Jurkat, Clone E6-1 (cell line): Measurements from ENCODE around the gene KLHL6.
"Not testable (repeated sequence)": the region's sequence is repeated elsewhere in the genome, so short reads cannot be mapped to it uniquely, and the experiment has no call there.

Source experiments
- DNase-seq: peaks from one replicate; pipeline ENCODE4 v3.0.0-alpha.2; 2011; ENCODE audit warnings: low read depth, low spot score
- H3K4me3 ChIP-seq: 2 replicates; pipeline ENCODE4 v1.5.1; 2011; ENCODE audit warnings: mild to moderate bottlenecking, low read length, control low read depth, moderate library complexity

The KLHL6 gene

DNA sequence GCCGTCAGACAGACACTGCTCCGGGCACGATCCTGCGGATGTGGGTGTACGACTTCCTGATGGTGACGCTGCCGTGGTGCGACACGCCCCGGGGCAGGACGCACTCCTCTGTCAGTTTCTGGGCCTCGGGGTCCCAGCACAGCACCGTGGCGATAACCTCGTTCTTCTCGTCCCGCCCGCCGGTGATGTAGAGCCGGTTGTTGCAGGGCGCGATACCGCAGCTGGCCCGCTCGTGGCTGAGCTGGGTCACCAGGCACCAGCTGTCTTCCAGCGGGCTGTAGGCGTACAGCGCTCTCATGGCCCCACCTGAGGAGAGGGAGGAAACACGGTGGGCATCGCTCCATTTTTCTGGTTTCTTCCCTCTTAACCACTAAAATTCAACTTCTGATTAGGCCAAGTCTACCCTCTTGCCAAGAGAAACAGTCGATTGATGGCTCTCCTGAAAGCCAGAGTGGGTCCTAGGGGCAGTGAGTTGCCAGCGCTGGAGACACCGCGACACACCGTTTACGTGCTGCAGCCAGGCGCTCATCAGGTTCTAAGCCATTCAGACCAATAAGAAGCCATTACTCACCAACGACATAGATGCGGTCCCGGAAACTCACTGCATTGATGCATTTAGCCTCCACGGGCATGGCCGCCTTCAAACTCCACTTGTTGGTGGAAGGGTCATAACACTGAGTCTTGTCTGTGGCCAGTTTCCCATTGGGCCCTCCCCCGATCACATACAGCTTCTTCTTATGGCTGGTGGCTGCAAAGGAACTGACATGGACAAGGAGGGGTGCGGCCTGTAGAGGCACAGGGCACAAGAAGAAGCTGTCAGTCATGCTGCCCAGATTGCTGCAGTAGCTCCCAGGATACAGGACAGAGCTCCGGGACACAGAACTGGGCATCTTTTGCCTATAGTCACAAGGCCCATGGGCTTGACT, 63.3 kb downstream of the KLHL6 start:
- no peak for DNase-seq
- no peak overlapping the region for H3K4me3 ChIP-seq

DNA sequence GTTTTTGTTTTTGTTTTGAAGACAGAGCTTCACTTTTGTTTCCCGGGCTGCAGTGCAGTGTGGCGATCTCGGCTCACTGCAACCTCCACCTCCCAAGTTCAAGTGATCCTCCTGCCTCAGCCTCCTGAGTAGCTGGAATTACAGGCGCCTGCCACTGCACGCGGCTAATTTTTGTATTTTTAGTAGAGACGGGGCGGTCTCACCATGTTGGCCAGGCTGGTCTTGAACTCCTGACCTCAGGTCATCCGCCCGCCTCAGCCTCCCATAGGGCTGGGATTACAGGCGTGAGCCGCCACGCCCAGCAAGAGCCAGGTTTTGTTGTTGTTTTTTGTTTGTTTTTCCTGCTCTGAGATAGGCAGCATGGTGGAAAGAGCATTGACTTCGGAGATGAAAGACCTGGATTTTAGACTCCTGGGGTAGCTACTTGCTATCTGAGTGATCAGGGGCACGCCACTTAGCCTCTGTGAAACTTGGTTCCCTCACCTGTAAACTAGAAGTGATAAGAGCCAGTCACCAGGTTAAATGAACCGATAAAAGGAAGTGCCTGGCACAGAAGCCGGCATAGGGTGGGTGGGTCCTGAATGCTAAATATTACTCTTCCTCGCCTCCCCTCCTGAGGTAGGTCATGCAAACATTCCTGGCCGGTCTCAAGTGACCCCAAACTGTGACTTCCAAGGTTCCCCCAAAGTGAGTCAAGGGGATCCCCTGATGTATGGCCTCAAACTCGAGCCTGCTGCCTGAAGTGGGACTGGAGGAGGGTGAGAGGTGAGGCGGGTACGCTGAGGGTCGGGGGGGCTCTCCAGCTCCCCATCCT, 64.2 kb downstream of the KLHL6 start:
- DNase-seq = no peak
- H3K4me3 ChIP-seq = no peak overlapping the region

DNA sequence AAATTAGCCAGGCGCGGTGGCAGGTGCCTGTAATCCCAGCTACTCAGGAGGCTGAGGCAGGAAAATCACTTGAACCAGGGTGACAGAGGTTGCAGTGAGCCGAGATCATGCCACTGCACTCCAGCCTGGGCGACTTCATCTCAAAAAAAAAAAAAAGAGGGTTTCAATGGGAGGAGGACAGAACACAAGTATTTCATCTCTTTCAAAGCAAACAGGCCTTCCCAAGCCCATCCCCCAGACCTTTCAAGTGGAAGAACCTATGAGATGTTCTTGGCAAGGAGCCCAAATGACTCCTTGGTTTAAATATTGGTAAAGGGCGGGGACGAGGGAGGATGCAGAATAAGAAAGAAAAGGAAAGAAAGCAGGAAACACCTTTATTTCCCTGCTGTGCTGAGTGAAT, 64.9 kb downstream of the KLHL6 start:
- H3K4me3 ChIP-seq = no peak overlapping the region
- DNase-seq = peak; percentile 58

DNA sequence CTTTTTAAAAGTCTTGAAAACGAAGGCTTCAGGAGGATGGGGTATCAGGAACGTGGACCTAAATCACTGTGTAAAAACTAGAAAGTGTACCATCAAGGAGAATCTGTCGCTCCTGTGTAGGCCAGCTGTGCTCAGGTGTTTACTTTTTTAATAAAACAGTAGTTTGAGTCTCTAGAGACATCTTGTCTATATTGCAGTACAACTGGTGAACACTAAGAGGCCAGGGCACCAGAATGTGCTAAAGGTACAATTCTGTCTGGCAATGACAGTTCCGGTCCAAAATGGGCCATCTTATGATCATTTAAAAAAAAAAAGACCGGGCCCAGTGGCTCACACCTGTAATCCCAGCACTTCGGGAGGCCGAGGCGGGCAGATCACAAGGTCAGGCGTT, 65.3 kb downstream of the KLHL6 start:
- DNase-seq = no peak
- no peak overlapping the region for H3K4me3 ChIP-seq

DNA sequence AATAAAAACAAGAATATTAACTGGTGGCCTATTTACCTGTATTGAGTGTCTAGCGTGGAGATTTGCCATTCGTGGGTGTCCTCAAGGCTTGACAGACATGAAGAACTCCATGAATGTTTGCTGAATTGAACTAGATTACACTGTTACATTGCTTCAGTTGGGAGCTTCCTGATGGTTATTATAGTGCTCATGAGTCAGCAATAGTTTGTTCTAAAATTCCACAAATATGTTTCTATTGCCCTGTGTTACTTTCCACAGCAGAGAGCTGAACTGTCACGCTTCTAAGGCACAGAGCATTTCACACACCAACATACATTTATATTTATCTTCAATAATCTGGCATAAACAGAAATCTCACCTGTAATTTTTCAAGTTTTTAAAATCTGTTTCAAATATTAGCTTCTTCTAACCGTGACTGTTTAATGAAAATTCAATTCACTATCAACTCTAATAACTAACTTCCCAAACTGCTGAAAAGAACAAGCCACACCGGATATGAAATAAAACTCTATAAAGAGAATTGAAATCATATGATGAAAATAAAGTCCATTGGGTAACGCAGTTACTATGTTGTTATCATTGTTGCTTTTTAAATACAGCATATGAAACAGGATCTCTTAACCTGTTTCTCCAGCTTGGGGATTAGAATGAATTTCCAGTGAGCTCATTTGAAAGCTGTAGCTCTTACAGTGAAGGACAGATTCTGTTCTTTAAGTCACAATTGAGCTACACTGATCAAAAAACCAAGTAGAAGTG, 65.9 kb downstream of the KLHL6 start:
- no peak for DNase-seq
- no peak overlapping the region for H3K4me3 ChIP-seq

DNA sequence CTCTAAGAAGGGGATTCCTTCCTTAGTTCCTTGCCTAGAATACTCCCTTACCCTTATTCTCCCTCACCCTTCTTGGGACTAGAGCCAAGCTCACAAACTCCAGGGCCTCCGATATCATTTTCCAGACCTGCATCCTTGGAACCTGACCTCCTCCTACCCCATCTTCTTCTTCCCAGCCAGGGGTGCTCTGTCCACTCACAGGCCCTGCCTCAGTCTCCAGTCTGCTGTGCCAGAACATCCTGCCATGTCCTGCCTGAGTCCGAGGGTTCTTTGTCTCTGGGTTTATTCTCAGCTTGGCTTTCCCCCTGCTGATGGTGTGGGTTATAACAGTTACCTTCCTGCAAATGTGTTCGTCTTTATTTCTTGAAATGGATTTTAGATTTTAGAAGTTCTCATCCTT, 67.2 kb downstream of the KLHL6 start:
- no peak overlapping the region for H3K4me3 ChIP-seq
- DNase-seq = no peak

DNA sequence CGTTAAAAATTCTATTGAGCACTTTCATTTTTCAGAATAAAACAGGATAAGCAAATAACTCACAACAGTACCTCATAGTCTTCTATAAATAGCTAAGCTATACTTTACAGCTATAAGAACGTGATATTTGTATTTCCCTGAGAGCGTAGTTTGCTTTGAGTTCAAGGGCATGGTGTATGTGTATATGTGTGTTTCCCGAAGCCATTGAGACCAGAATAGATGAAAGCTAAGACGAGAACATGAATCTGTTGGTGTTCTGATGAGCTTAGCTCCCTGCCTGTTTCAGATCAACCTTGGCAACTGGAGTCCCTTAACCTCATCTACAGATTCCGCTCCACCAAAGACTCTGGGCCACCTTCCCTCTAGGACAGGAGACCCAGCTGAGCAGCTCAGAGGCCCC, 67.6 kb downstream of the KLHL6 start:
- no peak for DNase-seq
- H3K4me3 ChIP-seq = no peak overlapping the region

DNA sequence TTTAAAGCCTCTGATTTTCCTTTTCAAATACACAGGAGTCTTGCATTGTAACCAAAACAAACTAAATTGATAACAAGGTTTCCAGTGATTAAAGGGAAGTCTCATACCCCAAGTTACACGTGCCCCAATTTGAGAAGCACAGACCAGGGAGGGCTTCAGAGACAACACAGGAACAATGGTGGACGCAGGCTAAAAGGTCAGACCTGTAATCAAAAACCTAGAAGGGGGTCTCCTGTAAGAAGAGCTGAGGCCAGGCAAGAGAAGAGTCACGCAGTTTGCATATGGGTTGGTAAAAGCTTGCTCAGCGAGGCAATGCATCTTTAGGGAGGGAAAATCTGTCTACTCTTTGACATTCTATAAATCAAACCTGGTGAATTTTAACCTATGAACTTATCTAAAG, 68.5 kb downstream of the KLHL6 start:
- no peak for DNase-seq
- H3K4me3 ChIP-seq = no peak overlapping the region

DNA sequence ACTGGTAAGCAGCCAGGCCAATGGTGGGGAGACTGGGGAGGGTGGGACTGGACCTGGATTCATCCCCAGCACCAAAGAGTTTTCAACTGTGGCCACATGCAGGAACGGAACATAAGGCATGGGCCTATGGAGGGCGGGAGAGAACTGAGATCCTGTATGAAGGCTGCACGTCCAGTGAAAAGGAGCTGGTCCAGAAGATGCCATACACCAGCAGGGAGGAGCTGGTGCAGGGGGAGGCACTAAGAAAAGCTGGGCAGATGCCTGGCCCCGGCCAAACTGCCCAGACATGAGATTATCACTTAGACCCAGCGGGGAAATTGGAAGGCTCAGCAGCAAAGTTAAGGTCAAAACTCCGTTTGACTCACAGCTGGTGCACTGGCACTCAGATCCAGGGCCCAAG, 69.0 kb downstream of the KLHL6 start:
- no peak for DNase-seq
- no peak overlapping the region for H3K4me3 ChIP-seq

DNA sequence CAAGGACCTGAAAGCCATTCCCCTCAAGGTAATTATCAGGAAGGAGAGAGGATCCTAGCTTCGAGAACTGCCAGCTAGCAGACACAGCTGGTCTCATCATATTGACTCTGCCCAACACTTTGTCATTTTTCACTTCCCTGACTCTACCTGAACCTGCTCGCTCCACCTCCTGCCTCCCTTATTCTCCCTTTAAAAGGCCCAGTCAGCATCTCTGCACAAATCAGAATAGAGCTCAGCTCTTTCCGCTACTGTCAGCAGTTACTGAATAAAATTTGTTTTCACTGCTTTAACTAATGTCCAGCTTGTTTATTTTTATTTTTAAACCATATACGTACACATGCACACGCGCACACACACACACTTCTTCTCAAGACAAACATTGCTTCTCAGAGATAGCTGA, 69.9 kb downstream of the KLHL6 start:
- no peak overlapping the region for H3K4me3 ChIP-seq

DNA sequence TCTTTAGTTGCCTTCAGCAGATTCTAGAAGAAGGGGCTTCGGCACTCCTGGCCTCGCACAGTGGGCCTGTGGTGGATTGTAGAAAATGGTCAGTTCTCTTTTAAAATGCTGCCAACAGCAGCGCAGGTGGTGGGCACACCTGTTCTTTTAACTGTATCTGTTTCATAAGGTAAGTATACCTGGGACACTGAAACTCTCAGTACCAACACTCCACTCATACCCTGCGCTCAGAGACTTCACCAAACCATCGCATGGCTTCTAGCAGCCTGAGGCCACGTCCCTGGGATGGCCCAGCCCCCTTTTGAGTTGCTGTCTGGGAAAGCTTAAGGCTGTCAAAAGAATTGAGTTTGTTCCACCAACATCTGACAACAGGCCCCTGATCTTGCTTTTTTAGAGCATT, 70.4 kb downstream of the KLHL6 start:
- no peak overlapping the region for H3K4me3 ChIP-seq
- no peak for DNase-seq

More for the DNA sequence above, 69.9 kb downstream of the KLHL6 start:
- no peak for DNase-seq

DNA sequence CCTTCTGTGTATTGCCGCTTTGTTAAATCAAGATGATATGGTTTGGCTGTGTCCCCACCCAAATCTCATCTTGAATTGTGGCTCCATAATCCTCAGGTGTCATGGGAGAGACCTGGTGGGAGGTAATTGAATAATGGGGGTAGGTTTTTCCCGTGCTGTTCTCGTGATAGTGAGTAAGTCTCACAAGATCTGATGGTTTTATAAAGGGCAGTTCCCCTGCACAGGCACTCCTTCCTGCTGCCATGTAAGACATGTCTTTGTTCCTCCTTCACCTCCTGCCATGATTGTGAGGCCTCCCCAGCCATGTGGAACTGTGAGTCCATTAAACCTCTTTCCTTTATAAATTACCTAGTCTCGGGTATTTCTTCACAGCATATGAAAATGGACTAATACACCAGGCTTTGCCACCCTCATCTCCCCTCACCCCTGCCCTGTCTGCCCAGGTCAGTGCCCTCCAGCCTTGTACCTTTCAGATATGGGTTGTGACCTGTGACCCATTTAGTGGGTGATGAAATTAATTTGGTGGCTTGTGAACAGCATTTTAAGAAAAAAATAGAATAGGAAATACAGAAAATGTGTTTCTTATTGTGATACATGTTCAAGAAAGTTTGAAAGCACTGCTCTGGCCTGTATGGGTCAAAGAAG, 71.0 kb downstream of the KLHL6 start:
- no peak overlapping the region for H3K4me3 ChIP-seq
- DNase-seq = no peak

DNA sequence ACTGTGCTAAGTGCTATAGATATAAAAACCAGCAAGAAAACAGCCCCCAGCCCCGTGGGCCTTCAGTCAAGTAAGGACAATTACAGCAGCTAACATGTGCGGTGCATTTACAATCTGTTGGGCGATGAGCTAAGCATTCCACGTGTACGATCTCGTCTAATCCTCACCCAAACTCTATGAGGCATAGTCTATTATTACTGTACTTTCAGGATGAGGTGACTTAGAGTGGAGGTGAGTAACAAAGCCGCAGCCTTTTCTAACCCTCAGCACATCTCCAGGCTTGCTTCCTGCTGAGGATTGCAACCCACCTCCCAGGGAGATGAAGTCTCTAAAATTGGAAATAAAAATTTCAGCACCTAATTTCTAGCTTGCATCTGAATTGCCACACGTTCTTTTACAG, 73.9 kb downstream of the KLHL6 start:
- DNase-seq = no peak

DNA sequence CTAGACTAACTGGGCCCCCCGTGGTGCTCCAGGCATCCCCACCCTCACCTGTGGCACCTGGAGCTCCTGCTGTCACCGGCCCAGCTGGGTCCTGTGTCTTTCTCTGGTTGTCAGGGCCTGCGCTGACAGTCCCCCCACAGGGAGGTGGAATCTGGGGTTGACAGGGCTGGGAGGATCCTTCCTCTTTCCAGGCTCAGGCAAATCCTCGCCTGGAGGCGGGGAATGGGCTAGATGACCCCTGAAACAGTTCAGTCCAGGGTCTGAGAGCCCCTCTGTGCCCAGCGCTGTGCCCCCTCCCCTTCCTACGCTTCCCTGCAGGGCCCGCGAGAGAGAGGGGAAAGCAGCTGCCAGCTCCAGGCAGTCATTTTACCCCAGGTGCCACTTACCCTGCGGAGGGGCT, 77.0 kb downstream of the KLHL6 start:
- H3K4me3 ChIP-seq = no peak overlapping the region
- no peak for DNase-seq

More for the DNA sequence above, 73.9 kb downstream of the KLHL6 start:
- no peak overlapping the region for H3K4me3 ChIP-seq

DNA sequence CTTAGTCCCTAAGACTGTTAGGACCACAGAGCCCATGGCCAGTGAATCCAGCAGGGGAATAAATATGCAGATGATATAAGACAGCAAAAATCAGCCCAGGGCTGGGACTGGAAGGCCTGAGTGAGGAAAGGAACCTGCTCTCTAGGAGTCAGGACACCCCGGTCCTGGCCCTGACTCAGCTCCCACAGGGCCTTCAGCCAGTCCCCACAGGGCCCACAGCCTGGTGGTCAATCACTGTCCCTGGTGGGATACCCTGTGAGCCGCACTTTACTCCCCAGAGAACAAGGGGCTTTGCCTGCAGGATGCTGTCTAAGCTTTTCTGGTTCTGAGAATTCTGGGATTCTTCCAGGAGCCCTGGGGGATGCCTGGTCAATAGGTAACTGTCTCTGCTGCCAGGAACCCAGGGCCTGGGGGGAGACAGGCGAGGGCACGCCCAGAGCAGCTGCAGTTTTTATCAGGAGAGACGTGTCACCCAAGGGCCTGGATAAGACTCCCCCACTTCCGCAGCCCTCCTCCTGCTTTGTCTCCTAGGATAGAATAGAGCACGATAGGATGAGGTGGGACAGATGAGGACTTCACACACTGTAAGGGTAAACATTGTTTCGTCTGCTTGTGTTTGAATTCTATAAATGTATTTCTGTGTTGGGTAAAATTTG, 77.6 kb downstream of the KLHL6 start:
- H3K4me3 ChIP-seq = no peak overlapping the region
- no peak for DNase-seq

DNA sequence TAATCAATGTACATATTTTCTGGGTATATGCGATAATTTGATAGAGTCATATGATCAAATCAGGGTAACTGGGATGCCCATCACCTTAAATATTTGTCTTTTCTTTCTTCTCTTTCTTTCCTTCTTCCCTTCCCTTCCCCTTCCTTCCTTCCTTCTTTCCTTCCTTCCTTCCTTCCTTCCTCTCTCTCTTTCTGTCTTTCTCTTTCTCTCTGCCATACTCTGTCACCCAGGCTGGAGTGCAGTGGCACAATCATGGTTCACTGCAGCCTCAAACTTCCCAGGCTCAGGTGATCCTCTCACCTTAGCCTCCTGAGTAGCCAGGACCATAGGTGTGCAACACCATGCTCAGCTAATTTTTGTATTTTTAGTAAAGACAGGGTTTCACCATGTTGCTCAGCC, 79.7 kb downstream of the KLHL6 start:
- not testable (repeated sequence) for DNase-seq, H3K4me3 ChIP-seq

DNA sequence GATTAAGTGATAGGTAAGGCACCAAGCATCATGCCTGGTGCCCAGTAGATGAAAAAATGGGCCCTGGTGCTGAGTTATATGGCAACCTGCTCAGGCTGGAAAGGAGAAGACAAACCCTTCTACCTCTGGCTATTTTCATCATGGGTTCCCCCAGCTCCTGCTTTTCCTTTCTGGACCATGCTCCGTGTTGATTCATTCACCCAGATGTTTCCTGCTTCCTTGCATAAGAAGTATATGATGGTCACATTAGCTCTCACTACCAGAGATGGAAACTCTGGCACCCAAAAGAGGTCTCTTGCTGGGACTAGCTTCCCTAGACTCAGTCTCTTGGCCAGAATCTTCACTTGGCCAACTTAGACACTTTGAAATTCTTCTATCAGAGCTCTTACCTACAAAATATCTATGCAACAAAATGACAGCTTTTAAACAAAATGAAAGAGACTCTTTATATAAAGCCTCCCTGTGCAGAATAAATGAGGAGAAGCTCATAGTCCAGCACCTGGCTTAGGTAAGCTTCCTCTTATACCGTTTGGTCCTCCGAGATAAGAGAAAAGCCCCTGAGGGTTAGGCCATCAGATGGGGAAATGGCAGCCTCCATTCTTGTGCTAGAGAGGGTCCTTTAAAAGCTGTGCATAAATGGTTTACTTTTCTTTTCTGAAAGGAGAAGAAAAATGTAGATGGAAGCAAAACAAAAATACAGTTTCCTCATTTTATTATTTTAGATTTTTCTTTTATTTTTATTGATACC, 80.3 kb downstream of the KLHL6 start:
- H3K4me3 ChIP-seq = no peak overlapping the region
- DNase-seq = no peak

DNA sequence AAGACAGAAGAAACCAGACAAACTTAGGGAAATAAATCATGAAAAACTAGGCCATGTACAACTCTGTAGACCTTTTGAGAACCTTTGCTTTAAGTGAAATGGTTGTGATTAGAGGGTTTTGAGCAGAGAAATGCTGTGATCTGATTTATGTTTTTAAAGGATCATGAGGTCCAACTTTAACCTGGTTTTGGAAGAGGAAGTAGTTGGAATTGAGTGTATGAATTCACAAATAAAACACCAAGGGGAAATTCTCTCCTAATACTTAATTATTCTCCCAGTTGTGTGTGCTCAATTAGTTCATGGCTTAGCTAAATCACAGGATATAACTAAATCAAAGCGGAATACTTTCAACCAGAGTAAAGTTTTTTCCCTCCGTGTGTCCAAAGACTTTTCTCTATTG, 81.5 kb downstream of the KLHL6 start:
- DNase-seq = no peak
- no peak overlapping the region for H3K4me3 ChIP-seq
